Kidney (tissue), 14 donors: ENCODE measurements around the gene TCP11. TPM values are rescaled to one million over a fixed set of nuclear protein-coding genes. Genes with fewer than 3 reads are reported as not detected.

ENCODE experiments used
- DNase-seq, 5 donors: peaks; one replicate each; pipeline ENCODE4 v3.0.0-alpha.2; 2013 to 2020
- FAIRE-seq: peaks from 2 replicates; lab custom pipeline; 2012; peaks lifted over from hg19 to GRCh38; lab: Jason Lieb, UNC
- H3K27ac ChIP-seq, 2 donors: one replicate each; pipeline ENCODE4 v1.7.0; 2013; ENCODE audit warnings: low read depth in 2 of 2, low read length in 2 of 2, inconsistent platforms in 1 of 2
- H3K27me3 ChIP-seq: one replicate; pipeline ENCODE4 v1.7.1; 2013; ENCODE audit warnings: low read length, inconsistent platforms; ENCODE audit not compliant: control insufficient read depth, insufficient read depth
- H3K36me3 ChIP-seq, 3 donors: one replicate each; pipeline versions ENCODE4 v1.7.0 to v1.7.1; 2013; ENCODE audit warnings: low read length in 3 of 3, control low read depth in 1 of 3, inconsistent platforms in 1 of 3; ENCODE audit not compliant: insufficient read depth in 3 of 3, control insufficient read depth in 2 of 3
- H3K4me1 ChIP-seq, 3 donors: one replicate each; pipeline versions ENCODE4 v1.7.0 to v1.7.1; 2013; ENCODE audit warnings: low read length in 3 of 3, inconsistent platforms in 1 of 3, low read depth in 1 of 3; ENCODE audit not compliant: control insufficient read depth in 2 of 3, insufficient read depth in 2 of 3
- H3K4me3 ChIP-seq, 3 donors: one replicate each; pipeline versions ENCODE4 v1.7.0 to v1.8.1; 2013; ENCODE audit warnings: low read length in 3 of 3, control low read depth in 1 of 3, inconsistent platforms in 1 of 3
- H3K9ac ChIP-seq, 3 donors: one replicate each; pipeline versions ENCODE4 v1.7.0 to v1.7.1; 2013; ENCODE audit warnings: low read length in 3 of 3, control low read depth in 1 of 3, inconsistent platforms in 1 of 3
- H3K9me3 ChIP-seq, 3 donors: one replicate each; pipeline versions ENCODE4 v1.7.0 to v1.7.1; 2013; ENCODE audit warnings: low read length in 3 of 3, control low read depth in 1 of 3, inconsistent platforms in 1 of 3; ENCODE audit not compliant: control insufficient read depth in 2 of 3, insufficient read depth in 1 of 3
- intact Hi-C: fragments of 100-400 bp; cut with DNase I; formaldehyde crosslinking; loops from one replicate; pipeline ENCODE4 v1.11.1; 2022
- polyA plus RNA-seq: library from polyadenylated mRNA; stranded (reverse); fragments of 350-450 nt; fragmentation: Illumina TruSeq; extraction: RNeasy Lipid Tissue Mini Kit (QIAGEN cat#74804); gene quantifications from one replicate; pipeline ENCODE4 v1.2.3, GENCODE V29; 2014; ENCODE audit warnings: low read depth, low replicate concordance; ENCODE audit not compliant: insufficient read depth
- total RNA-seq: library from RNA; stranded (reverse); fragmentation: NEBNext Ultra II Directional; extraction: Animal tissue kit (Norgen Biotek cat#: 25700); gene quantifications from one replicate; pipeline ENCODE4 v1.2.1, GENCODE V29; 2021
- TF ChIP-seq, protein P1 (sequence below): IDR thresholded peaks from 3 replicates; pipeline ENCODE4 v1.5.1; 2012; ENCODE audit warnings: mild to moderate bottlenecking, moderate library complexity, borderline replicate concordance; ENCODE audit not compliant: insufficient read depth; ENCODE audit errors: extremely low read depth
- donor health status: control.
- donor health status: control.
- donor health status: control.
- donor health status: control.
- donor health status: control.
- donor health status: DM: yes; HTN: yes; CAD: no.
- donor health status: Normal renal cell carcinoma (clear cell type).

The TCP11 gene
- total and polyA plus RNA-seq, 2 donors from 2014 or later: 0.41 to 0.50 TPM

DNA sequence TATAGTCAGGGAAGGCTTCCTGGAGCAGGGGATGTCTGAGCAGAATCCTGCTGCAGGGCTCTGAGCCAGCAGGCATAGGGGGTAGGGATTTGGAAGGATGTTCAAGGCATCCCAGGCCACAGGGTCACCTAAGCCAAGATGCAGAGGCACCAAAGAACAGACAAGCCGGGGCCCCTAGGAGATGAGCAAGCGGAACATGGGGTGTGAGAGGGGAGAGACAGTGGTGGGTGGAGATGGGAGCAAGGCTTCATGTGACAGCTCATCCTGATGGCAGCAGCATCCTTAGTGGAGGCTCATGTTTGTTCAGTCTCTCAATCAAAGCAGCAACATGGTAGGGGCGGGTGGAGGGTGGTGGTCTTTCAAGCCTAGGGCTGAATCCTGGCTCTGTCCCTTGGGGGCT is 29.8 kb upstream of the TCP11 start:
- no peak for FAIRE-seq
- H3K4me1 ChIP-seq: peaks cover 0 to 4% (median 3%) of the 10 kb centered on the region in 3 donors
- intact Hi-C loops: no loop called here

GRCh38 chr6:35170166-35170565 is 29.0 kb upstream of the TCP11 start:
- no peaks in the 10 kb centered on the region for H3K9me3 ChIP-seq
- no peaks in the 10 kb centered on the region for H3K36me3 ChIP-seq
- TF ChIP-seq, protein P1, sequence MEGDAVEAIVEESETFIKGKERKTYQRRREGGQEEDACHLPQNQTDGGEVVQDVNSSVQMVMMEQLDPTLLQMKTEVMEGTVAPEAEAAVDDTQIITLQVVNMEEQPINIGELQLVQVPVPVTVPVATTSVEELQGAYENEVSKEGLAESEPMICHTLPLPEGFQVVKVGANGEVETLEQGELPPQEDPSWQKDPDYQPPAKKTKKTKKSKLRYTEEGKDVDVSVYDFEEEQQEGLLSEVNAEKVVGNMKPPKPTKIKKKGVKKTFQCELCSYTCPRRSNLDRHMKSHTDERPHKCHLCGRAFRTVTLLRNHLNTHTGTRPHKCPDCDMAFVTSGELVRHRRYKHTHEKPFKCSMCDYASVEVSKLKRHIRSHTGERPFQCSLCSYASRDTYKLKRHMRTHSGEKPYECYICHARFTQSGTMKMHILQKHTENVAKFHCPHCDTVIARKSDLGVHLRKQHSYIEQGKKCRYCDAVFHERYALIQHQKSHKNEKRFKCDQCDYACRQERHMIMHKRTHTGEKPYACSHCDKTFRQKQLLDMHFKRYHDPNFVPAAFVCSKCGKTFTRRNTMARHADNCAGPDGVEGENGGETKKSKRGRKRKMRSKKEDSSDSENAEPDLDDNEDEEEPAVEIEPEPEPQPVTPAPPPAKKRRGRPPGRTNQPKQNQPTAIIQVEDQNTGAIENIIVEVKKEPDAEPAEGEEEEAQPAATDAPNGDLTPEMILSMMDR: no peak
- FAIRE-seq (no peak), DNase-seq (peak in 1 of 5 donors; percentile 7)
- intact Hi-C loops: no loop called here
- H3K9ac ChIP-seq: no peak overlapping the region
- no peaks in the 10 kb centered on the region for H3K27me3 ChIP-seq
- no peak overlapping the region for H3K4me3 ChIP-seq
- H3K4me1 ChIP-seq: peaks cover 0 to 5% (median 3%) of the 10 kb centered on the region in 3 donors
- H3K27ac ChIP-seq: no peak overlapping the region

More for the DNA sequence above, 29.8 kb upstream of the TCP11 start:
- no peaks in the 10 kb centered on the region for H3K9me3 ChIP-seq
- H3K27ac ChIP-seq: no peak overlapping the region
- peak in 1 of 5 donors; percentile 4 for DNase-seq
- no peaks in the 10 kb centered on the region for H3K27me3 ChIP-seq
- no peaks in the 10 kb centered on the region for H3K36me3 ChIP-seq
- H3K4me3 ChIP-seq: no peak overlapping the region
- TF ChIP-seq, protein P1: no peak
- H3K9ac ChIP-seq: no peak overlapping the region

DNA sequence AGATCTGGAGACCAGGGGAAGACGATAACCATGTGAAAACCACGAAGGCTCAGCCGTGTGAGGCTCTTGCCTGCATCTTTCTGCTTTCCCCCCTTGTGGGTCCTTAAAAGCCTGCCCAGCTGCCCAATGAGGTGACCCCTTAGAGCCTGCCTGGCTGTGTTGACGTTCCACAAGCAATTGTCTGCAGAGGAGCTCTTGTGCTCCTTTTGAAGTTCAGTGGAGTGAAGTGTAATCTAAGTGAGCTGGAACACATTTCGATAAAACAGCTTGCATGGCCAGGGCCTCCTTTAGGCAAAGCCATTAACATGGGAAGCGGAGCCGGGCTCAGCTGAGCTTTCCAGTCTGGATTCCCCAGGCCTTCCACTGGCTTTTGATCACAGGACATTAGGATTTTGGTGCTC is 27.3 kb upstream of the TCP11 start:
- peaks cover 0 to 5% (median 3%) of the 10 kb centered on the region in 3 donors for H3K4me1 ChIP-seq
- no peaks in the 10 kb centered on the region for H3K9me3 ChIP-seq
- FAIRE-seq (no peak), DNase-seq (peak in 4 of 5 donors; percentile 80 to 93 (median 88))
- intact Hi-C loops: no loop called here
- no peak overlapping the region for H3K9ac ChIP-seq
- H3K4me3 ChIP-seq: no peak overlapping the region
- H3K36me3 ChIP-seq: no peaks in the 10 kb centered on the region
- TF ChIP-seq, protein P1: no peak
- H3K27me3 ChIP-seq: no peaks in the 10 kb centered on the region
- no peak overlapping the region for H3K27ac ChIP-seq

GRCh38 chr6:35167505-35167904 is 26.4 kb upstream of the TCP11 start:
- no peaks in the 10 kb centered on the region for H3K27me3 ChIP-seq
- H3K9me3 ChIP-seq: no peaks in the 10 kb centered on the region
- DNase-seq: no peak
- TF ChIP-seq, protein P1: no peak
- H3K4me1 ChIP-seq: peaks cover 3 to 9% (median 5%) of the 10 kb centered on the region in 3 donors
- no peak for FAIRE-seq
- H3K36me3 ChIP-seq: no peaks in the 10 kb centered on the region
- intact Hi-C loops: no loop called here
- no peak overlapping the region for H3K9ac ChIP-seq
- no peak overlapping the region for H3K4me3 ChIP-seq
- H3K27ac ChIP-seq: no peak overlapping the region
